CD14-positive monocyte (primary cell): ENCODE measurements around the gene TPGS1. TPM values are rescaled to one million over a fixed set of nuclear protein-coding genes. Genes with fewer than 3 reads are reported as not detected.
A peak's percentile ranks its signal among the peaks of the same experiment; 100 is the strongest.

Source experiments
- DNase-seq, 3 donors: peaks; one replicate each; pipeline ENCODE4 v3.0.0-alpha.2; 2011 to 2022
- H2AFZ ChIP-seq: 2 replicates; pipeline ENCODE4 v1.6.0; 2012; ENCODE audit warnings: mild to moderate bottlenecking, low read depth, low read length, inconsistent platforms; ENCODE audit not compliant: insufficient read depth, poor library complexity, severe bottlenecking
- H3K27ac ChIP-seq, 2 donors: 1 replicate in 1 of 2; 2 replicates in 1 of 2; pipeline ENCODE4 v1.5.1; 2012 to 2013; ENCODE audit warnings: low read length in 2 of 2, control low read depth in 1 of 2, inconsistent platforms in 1 of 2, low read depth in 1 of 2, mild to moderate bottlenecking in 1 of 2
- H3K27me3 ChIP-seq, 2 donors: one replicate each; pipeline versions ENCODE4 v1.6.0 to v1.6.1; 2011 to 2013; ENCODE audit warnings: low read length in 2 of 2; ENCODE audit not compliant: control insufficient read depth in 2 of 2, insufficient read depth in 2 of 2
- H3K36me3 ChIP-seq, 2 donors: replicated peaks in 1 of 2; 1 replicate in 1 of 2; 2 replicates in 1 of 2; pipeline versions ENCODE4 v1.5.1 to v1.6.1; 2012 to 2013; ENCODE audit warnings: low read length in 2 of 2, control low read depth in 1 of 2, inconsistent platforms in 1 of 2, mild to moderate bottlenecking in 1 of 2; ENCODE audit not compliant: insufficient read depth in 2 of 2, control insufficient read depth in 1 of 2
- H3K4me1 ChIP-seq, 2 donors: 1 replicate in 1 of 2; 2 replicates in 1 of 2; pipeline versions ENCODE4 v1.5.1 to v1.6.1; 2012 to 2013; ENCODE audit warnings: low read length in 2 of 2, control low read depth in 1 of 2, inconsistent platforms in 1 of 2, mild to moderate bottlenecking in 1 of 2, moderate library complexity in 1 of 2; ENCODE audit not compliant: insufficient read depth in 2 of 2, control insufficient read depth in 1 of 2
- H3K4me2 ChIP-seq: replicated peaks from 2 replicates; pipeline ENCODE3; 2012; ENCODE audit warnings: low read length, moderate library complexity, mild to moderate bottlenecking; ENCODE audit not compliant: poor library complexity, severe bottlenecking; ENCODE audit errors: extremely low read depth
- H3K4me3 ChIP-seq, 3 experiments: fragments of 200-600 bp in 1 of 3; sonication (generic) in 1 of 3; replicated peaks in 1 of 3; 1 replicate in 2 of 3; 2 replicates in 1 of 3; pipeline ENCODE4 v1.5.1; 2011 to 2013; ENCODE audit warnings: low read length in 3 of 3, mild to moderate bottlenecking in 3 of 3, control low read depth in 2 of 3, low read depth in 2 of 3, inconsistent platforms in 1 of 3, moderate library complexity in 1 of 3
- H3K79me2 ChIP-seq: 2 replicates; pipeline ENCODE4 v1.6.0; 2012; ENCODE audit warnings: mild to moderate bottlenecking, control low read depth, inconsistent platforms, low read length, moderate library complexity; ENCODE audit not compliant: insufficient read depth
- H3K9ac ChIP-seq: 2 replicates; pipeline ENCODE4 v1.6.0; 2017; ENCODE audit warnings: low read length, mild to moderate bottlenecking; ENCODE audit not compliant: insufficient read depth, poor library complexity, severe bottlenecking
- H3K9me3 ChIP-seq, 2 donors: replicated peaks in 1 of 2; 1 replicate in 1 of 2; 2 replicates in 1 of 2; pipeline versions ENCODE4 v1.5.1 to v1.6.1; 2012 to 2013; ENCODE audit warnings: low read length in 2 of 2, control low read depth in 1 of 2; ENCODE audit not compliant: control insufficient read depth in 1 of 2, insufficient read depth in 1 of 2
- H4K20me1 ChIP-seq: 2 replicates; pipeline ENCODE4 v1.6.0; 2012; ENCODE audit warnings: mild to moderate bottlenecking, low read length, control low read depth, moderate library complexity; ENCODE audit not compliant: insufficient read depth
- H3K27ac Mint-ChIP-seq, 7 donors: one replicate each; pipeline ENCODE4 v1.8.0; 2020; ENCODE audit warnings: mild to moderate bottlenecking in 7 of 7, mixed read lengths in 7 of 7, moderate library complexity in 6 of 7, inconsistent platforms in 2 of 7
- H3K27me3 Mint-ChIP-seq, 3 donors: one replicate each; pipeline ENCODE4 v1.8.0; 2021 to 2022; ENCODE audit warnings: low read depth in 3 of 3, mild to moderate bottlenecking in 3 of 3, mixed read lengths in 3 of 3, moderate library complexity in 3 of 3, inconsistent platforms in 1 of 3
- H3K36me3 Mint-ChIP-seq, 2 donors: one replicate each; pipeline ENCODE4 v1.8.0; 2020; ENCODE audit warnings: mixed read lengths in 2 of 2, inconsistent platforms in 1 of 2, mild to moderate bottlenecking in 1 of 2
- H3K4me1 Mint-ChIP-seq: one replicate; pipeline ENCODE4 v1.8.0; 2020; ENCODE audit warnings: mild to moderate bottlenecking, mixed read lengths
- H3K4me3 Mint-ChIP-seq, 2 donors: one replicate each; pipeline ENCODE4 v1.8.0; 2020; ENCODE audit warnings: mild to moderate bottlenecking in 2 of 2, mixed read lengths in 2 of 2, moderate library complexity in 1 of 2
- H3K9me3 Mint-ChIP-seq, 7 donors: one replicate each; pipeline ENCODE4 v1.8.0; 2020 to 2022; ENCODE audit warnings: mixed read lengths in 7 of 7, mild to moderate bottlenecking in 6 of 7, moderate library complexity in 6 of 7, inconsistent platforms in 2 of 7
- CTCF ChIP-seq: fragments of 200-600 bp; IDR thresholded peaks from one replicate; pipeline ENCODE4 v1.8.0; 2022; ENCODE audit warnings: antibody characterized with exemption, mild to moderate bottlenecking
- WGBS: methylation state at CpG from one replicate; pipeline ENCODE4 v1.1.5; 2013; ENCODE audit warnings: missing lambda C conversion rate; ENCODE audit not compliant: insufficient coverage; 5-methylcytosine and 5-hydroxymethylcytosine counted together
- intact Hi-C, 2 donors: fragments of 100-400 bp; cut with micrococcal nuclease; formaldehyde crosslinking; loops; one replicate each; pipeline versions ENCODE4 v1.15.0 to v1.15.1; 2023
- polyA plus RNA-seq, 3 donors: library from polyadenylated mRNA; depleted of rRNA in 1 of 3; unstranded in 2 of 3; stranded (reverse) in 1 of 3; fragments of 300-500 nt in 2 of 3; fragments of >200 nt in 1 of 3; fragmentation: Illumina TruSeq in 2 of 3; gene quantifications; 1 replicate in 2 of 3; 2 replicates in 1 of 3; pipeline ENCODE4 v1.2.3, GENCODE V29; 2012 to 2021

TPGS1 gene
- polyA plus RNA-seq, 3 donors, result 9.2 to 48.1 (median 14.2) TPM

GRCh38 chr19:458091-459042 is 48.9 kb upstream of the TPGS1 start:
- Histone ChIP-seq H3K27ac (no peak overlapping the region), H3K4me2 (no peak overlapping the region), H3K9me3 (peaks cover 3 to 10% of the 10 kb centered on the region in 2 donors), H3K79me2 (no peaks in the 10 kb centered on the region), H3K9ac (no peak overlapping the region), H4K20me1 (no peaks in the 10 kb centered on the region), H3K36me3 (no peaks in the 10 kb centered on the region), H3K4me3 (no peak overlapping the region), H3K27me3 (peaks cover 14 to 32% of the 10 kb centered on the region in 2 donors), H3K4me1 (no peaks in the 10 kb centered on the region), H2AFZ (no peak overlapping the region)
- no peak for TF ChIP-seq CTCF
- WGBS, result 96% methylated on average over 80 of the region's 89 CpGs
- H3K27me3 Mint-ChIP-seq, result peaks cover 31 to 53% (median 32%) of the 10 kb centered on the region in 3 donors
- peaks cover 2% of the 10 kb centered on the region for H3K4me1 Mint-ChIP-seq
- H3K9me3 Mint-ChIP-seq, result peaks cover 0 to 28% (median 14%) of the 10 kb centered on the region in 7 donors
- no peak overlapping the region for H3K4me3 Mint-ChIP-seq
- no peak for DNase-seq
- H3K36me3 Mint-ChIP-seq, result no peaks in the 10 kb centered on the region
- intact Hi-C loops, result no loop called here
- no peak overlapping the region for H3K27ac Mint-ChIP-seq

GRCh38 chr19:459724-460511 is 47.4 kb upstream of the TPGS1 start:
- no peaks in the 10 kb centered on the region for H3K36me3 ChIP-seq
- Mint-ChIP-seq H3K36me3 (no peaks in the 10 kb centered on the region), H3K9me3 (peaks cover 4 to 24% (median 17%) of the 10 kb centered on the region in 7 donors), H3K4me3 (peak overlapping the region in 1 of 2 donors; percentile 69), H3K4me1 (peaks cover 2% of the 10 kb centered on the region), H3K27me3 (peaks cover 32 to 56% (median 33%) of the 10 kb centered on the region in 3 donors), H3K27ac (no peak overlapping the region)
- H3K27ac ChIP-seq, result no peak overlapping the region
- no peaks in the 10 kb centered on the region for H3K79me2 ChIP-seq
- no peak overlapping the region for H3K9ac ChIP-seq
- no peak for TF ChIP-seq CTCF
- DNase-seq, result no peak
- H3K27me3 ChIP-seq, result peaks cover 14 to 34% of the 10 kb centered on the region in 2 donors
- H3K4me3 ChIP-seq, result no peak overlapping the region
- 12% methylated on average over 44 of the region's 66 CpGs for WGBS
- intact Hi-C loops, result no loop called here
- H3K9me3 ChIP-seq, result peaks cover 3 to 10% of the 10 kb centered on the region in 2 donors
- no peak overlapping the region for H3K4me2 ChIP-seq
- no peaks in the 10 kb centered on the region for H4K20me1 ChIP-seq
- H2AFZ ChIP-seq, result no peak overlapping the region
- H3K4me1 ChIP-seq, result no peaks in the 10 kb centered on the region
